ENCODE results near the gene NFILZ.

DNA sequence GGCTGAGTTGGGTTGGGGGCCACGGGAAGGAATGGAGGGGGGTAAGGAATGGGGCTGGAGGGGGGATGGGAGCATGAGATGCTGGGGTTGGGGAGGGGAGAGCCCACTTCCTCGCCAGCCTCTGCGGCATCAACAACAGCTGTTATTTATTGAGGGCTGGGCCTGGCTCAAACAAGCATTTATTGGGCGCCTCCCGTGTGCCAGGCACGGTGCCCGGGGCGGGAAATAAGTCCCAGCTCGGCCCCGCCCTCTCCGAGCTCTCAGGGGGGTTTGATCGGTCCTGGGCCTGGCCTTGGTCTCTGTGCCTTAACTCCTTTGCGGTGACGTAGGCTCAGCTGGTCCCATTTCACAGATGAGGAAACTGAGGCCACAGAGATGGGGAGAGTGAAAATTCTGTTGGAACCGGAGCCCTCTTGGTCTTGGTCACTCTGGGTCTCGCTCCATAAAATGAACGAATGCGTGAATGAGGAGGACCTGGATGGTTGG, 19.0 kb upstream of the NFILZ start:
- TF ChIP-seq, protein P1, sequence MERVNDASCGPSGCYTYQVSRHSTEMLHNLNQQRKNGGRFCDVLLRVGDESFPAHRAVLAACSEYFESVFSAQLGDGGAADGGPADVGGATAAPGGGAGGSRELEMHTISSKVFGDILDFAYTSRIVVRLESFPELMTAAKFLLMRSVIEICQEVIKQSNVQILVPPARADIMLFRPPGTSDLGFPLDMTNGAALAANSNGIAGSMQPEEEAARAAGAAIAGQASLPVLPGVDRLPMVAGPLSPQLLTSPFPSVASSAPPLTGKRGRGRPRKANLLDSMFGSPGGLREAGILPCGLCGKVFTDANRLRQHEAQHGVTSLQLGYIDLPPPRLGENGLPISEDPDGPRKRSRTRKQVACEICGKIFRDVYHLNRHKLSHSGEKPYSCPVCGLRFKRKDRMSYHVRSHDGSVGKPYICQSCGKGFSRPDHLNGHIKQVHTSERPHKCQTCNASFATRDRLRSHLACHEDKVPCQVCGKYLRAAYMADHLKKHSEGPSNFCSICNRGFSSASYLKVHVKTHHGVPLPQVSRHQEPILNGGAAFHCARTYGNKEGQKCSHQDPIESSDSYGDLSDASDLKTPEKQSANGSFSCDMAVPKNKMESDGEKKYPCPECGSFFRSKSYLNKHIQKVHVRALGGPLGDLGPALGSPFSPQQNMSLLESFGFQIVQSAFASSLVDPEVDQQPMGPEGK (CRISPR knock-in tag; IDR thresholded peaks at IDR 0.05; ENCODE audit: borderline replicate concordance) = no peak
- no peak for TF ChIP-seq ZNF70 (CRISPR knock-in tag; IDR thresholded peaks at IDR 0.05)
- TF ChIP-seq ZFP30 (CRISPR knock-in tag; IDR thresholded peaks at IDR 0.05) = no peak
- TF ChIP-seq RARB (CRISPR knock-in tag; IDR thresholded peaks at IDR 0.05) = no peak
- no peak for TF ChIP-seq ZNF565 (CRISPR knock-in tag; conservative IDR thresholded peaks at IDR 0.05; ENCODE audit: low read depth)
- TF ChIP-seq TCF4 (CRISPR knock-in tag; IDR thresholded peaks at IDR 0.05; ENCODE audit: borderline replicate concordance) = no peak
- TF ChIP-seq ARNTL (CRISPR knock-in tag; IDR thresholded peaks at IDR 0.05; ENCODE audit: borderline replicate concordance, low read depth) = no peak
- TF ChIP-seq, protein P2, sequence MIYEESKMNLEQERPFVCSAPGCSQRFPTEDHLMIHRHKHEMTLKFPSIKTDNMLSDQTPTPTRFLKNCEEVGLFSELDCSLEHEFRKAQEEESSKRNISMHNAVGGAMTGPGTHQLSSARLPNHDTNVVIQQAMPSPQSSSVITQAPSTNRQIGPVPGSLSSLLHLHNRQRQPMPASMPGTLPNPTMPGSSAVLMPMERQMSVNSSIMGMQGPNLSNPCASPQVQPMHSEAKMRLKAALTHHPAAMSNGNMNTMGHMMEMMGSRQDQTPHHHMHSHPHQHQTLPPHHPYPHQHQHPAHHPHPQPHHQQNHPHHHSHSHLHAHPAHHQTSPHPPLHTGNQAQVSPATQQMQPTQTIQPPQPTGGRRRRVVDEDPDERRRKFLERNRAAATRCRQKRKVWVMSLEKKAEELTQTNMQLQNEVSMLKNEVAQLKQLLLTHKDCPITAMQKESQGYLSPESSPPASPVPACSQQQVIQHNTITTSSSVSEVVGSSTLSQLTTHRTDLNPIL (CRISPR knock-in tag; IDR thresholded peaks at IDR 0.05; ENCODE audit: low read depth) = no peak
- TF ChIP-seq BACH2 (CRISPR knock-in tag; IDR thresholded peaks at IDR 0.05; ENCODE audit: borderline replicate concordance) = no peak
